PC-3 (cell line): ENCODE results near the gene RPL37A. TPM values are rescaled to one million over a fixed set of nuclear protein-coding genes. Genes with fewer than 3 reads are reported as not detected.

ENCODE experiments used
- ATAC-seq: fragments of 200-7000 bp; cut with Tn5 transposase; 2 replicates; pipeline ENCODE4 v1.9.1; 2020; ENCODE audit warnings: mild to moderate bottlenecking, moderate library complexity
- BruUV-seq: library from RNA; stranded (reverse); fragments of 400-500 nt; replicated peaks from 2 replicates; lab custom pipeline; 2021; lab: Mats Ljungman, UMichigan
- CTCF ChIA-PET: fragments of 300-600 bp; sonication (Branson Sonifier 250); formaldehyde crosslinking; loops from one replicate; lab custom pipeline; 2022; ENCODE audit warnings: antibody characterized with exemption; lab: Charles Lee
- POLR2A ChIA-PET: fragments of 300-600 bp; sonication (Branson Sonifier 250); formaldehyde crosslinking; loops from one replicate; lab custom pipeline; 2022; ENCODE audit warnings: antibody characterized with exemption; ENCODE audit not compliant: unreplicated experiment; lab: Charles Lee
- DNase-seq: peaks from one replicate; pipeline ENCODE4 v3.0.0-alpha.2; 2015
- H2AFZ ChIP-seq: fragments of 300-600 bp; sonication (generic); 2 replicates; pipeline ENCODE4 v1.6.0; 2016; ENCODE audit warnings: antibody characterized with exemption, low read length
- H3F3A ChIP-seq: fragments of 300-600 bp; sonication (generic); one replicate; pipeline ENCODE4 v1.6.0; 2017; ENCODE audit warnings: antibody characterized with exemption, low read length, control low read depth, mild to moderate bottlenecking; ENCODE audit not compliant: unreplicated experiment
- H3K27ac ChIP-seq: fragments of 300-600 bp; sonication (generic); 2 replicates; pipeline ENCODE4 v1.5.1; 2016; ENCODE audit warnings: mild to moderate bottlenecking, low read length
- H3K27me3 ChIP-seq: fragments of 300-600 bp; sonication (generic); 2 replicates; pipeline ENCODE4 v1.6.1; 2016; ENCODE audit warnings: low read length, mixed read lengths
- H3K36me3 ChIP-seq: fragments of 300-600 bp; sonication (generic); 2 replicates; pipeline ENCODE4 v1.6.1; 2016; ENCODE audit warnings: low read depth, mixed run types, low read length, mixed read lengths
- H3K4me1 ChIP-seq: fragments of 300-600 bp; sonication (generic); 2 replicates; pipeline ENCODE4 v1.5.1; 2016; ENCODE audit warnings: low read length; ENCODE audit not compliant: insufficient read depth
- H3K4me2 ChIP-seq: fragments of 300-600 bp; sonication (generic); 2 replicates; pipeline ENCODE4 v1.6.0; 2016; ENCODE audit warnings: low read length
- H3K4me3 ChIP-seq: fragments of 300-600 bp; sonication (generic); 2 replicates; pipeline ENCODE4 v1.5.1; 2016; ENCODE audit warnings: mild to moderate bottlenecking, low read length, mixed read lengths
- H3K79me2 ChIP-seq: fragments of 300-600 bp; sonication (generic); 2 replicates; pipeline ENCODE4 v1.6.1; 2017; ENCODE audit warnings: low read length, mixed read lengths
- H3K9ac ChIP-seq: fragments of 300-600 bp; sonication (generic); 2 replicates; pipeline ENCODE4 v1.6.0; 2016; ENCODE audit warnings: mild to moderate bottlenecking, low read length
- H3K9me2 ChIP-seq: fragments of 300-600 bp; sonication (generic); replicated peaks from 2 replicates; pipeline ENCODE4 v1.6.1; 2016; ENCODE audit warnings: mixed run types, low read length, mixed read lengths
- H3K9me3 ChIP-seq: fragments of 300-600 bp; sonication (generic); 2 replicates; pipeline ENCODE4 v1.6.1; 2016; ENCODE audit warnings: low read length, mixed read lengths
- H4K20me1 ChIP-seq: fragments of 300-600 bp; sonication (generic); 2 replicates; pipeline ENCODE4 v1.6.1; 2016; ENCODE audit warnings: low read length, mixed read lengths
- EZH2 ChIP-seq: fragments of 300-600 bp; sonication (generic); IDR thresholded peaks from one replicate; pipeline ENCODE4 v1.6.1; 2017; ENCODE audit warnings: antibody characterized with exemption, mild to moderate bottlenecking, low read length; ENCODE audit not compliant: unreplicated experiment
- EZH2phosphoT487 ChIP-seq: fragments of 300-600 bp; sonication (generic); IDR thresholded peaks from 2 replicates; pipeline ENCODE4 v1.6.1; 2018; ENCODE audit warnings: mild to moderate bottlenecking, antibody characterized with exemption, low read length, borderline replicate concordance
- intact Hi-C: fragments of 100-400 bp; cut with micrococcal nuclease; formaldehyde crosslinking; loops from 2 replicates; pipeline ENCODE4 v1.9.0; 2023
- total RNA-seq: library from RNA; depleted of rRNA; stranded (reverse); fragments of >200 nt; gene quantifications from 2 replicates; pipeline ENCODE4 v1.2.3, GENCODE V29; 2014
- TF ChIP-seq, protein P1 (sequence below): fragments of 300-600 bp; sonication (generic); conservative IDR thresholded peaks from 2 replicates; pipeline ENCODE4 v1.5.1; 2017; ENCODE audit warnings: antibody characterized with exemption, low read depth, mild to moderate bottlenecking, low read length

The RPL37A gene
- total RNA-seq, 1 experiment from 2014 or later, result 2,472 TPM

- Histone ChIP-seq H3K4me2 (peak overlapping the region; percentile 29; the same call in 1 of the 2 replicates), H3K9me3 (no peaks in the 10 kb centered on the region), H3K27ac (peak overlapping the region; percentile 60), H3K36me3 (no peaks in the 10 kb centered on the region), H3K9ac (peak overlapping the region; percentile 2; the same call in 1 of the 2 replicates), H3F3A (no peaks in the 10 kb centered on the region), H3K9me2 (no peaks in the 10 kb centered on the region), H2AFZ (no peak overlapping the region), H3K4me1 (peaks cover 15% of the 10 kb centered on the region), H4K20me1 (no peaks in the 10 kb centered on the region), H3K79me2 (no peaks in the 10 kb centered on the region), H3K4me3 (no peak overlapping the region), H3K27me3 (no peaks in the 10 kb centered on the region)
- POLR2A ChIA-PET, result interaction anchor here (0.9 kb wide), 1 partner anchor 20 kb away, joined by 3 read pairs; the partner anchor contains the start of gene RPL37A
- TF ChIP-seq EZH2 (no peak), EZH2phosphoT487 (no peak)
- TF ChIP-seq, protein P1, sequence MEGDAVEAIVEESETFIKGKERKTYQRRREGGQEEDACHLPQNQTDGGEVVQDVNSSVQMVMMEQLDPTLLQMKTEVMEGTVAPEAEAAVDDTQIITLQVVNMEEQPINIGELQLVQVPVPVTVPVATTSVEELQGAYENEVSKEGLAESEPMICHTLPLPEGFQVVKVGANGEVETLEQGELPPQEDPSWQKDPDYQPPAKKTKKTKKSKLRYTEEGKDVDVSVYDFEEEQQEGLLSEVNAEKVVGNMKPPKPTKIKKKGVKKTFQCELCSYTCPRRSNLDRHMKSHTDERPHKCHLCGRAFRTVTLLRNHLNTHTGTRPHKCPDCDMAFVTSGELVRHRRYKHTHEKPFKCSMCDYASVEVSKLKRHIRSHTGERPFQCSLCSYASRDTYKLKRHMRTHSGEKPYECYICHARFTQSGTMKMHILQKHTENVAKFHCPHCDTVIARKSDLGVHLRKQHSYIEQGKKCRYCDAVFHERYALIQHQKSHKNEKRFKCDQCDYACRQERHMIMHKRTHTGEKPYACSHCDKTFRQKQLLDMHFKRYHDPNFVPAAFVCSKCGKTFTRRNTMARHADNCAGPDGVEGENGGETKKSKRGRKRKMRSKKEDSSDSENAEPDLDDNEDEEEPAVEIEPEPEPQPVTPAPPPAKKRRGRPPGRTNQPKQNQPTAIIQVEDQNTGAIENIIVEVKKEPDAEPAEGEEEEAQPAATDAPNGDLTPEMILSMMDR, result no peak
- intact Hi-C loops, result no loop called here
- CTCF ChIA-PET, result no interaction called here
- BruUV-seq, result no TSS peak
- ATAC-seq (no peak; the same call in 1 of the 2 replicates), DNase-seq (no peak)
Observed at GRCh38 chr2:216478791-216479190, 19.9 kb upstream of the RPL37A start.

GRCh38 chr2:216480221-216480620, 18.4 kb upstream of the RPL37A start:
- no peak overlapping the region for H3K27ac ChIP-seq
- no peak overlapping the region for H3K9ac ChIP-seq
- H3F3A ChIP-seq, result no peaks in the 10 kb centered on the region
- intact Hi-C loops, result no loop called here
- POLR2A ChIA-PET, result no interaction called here
- H3K4me2 ChIP-seq, result no peak overlapping the region
- H3K79me2 ChIP-seq, result no peaks in the 10 kb centered on the region
- BruUV-seq, result no TSS peak
- no peak for DNase-seq
- no peaks in the 10 kb centered on the region for H3K27me3 ChIP-seq
- TF ChIP-seq EZH2 (no peak), EZH2phosphoT487 (no peak)
- TF ChIP-seq, protein P1, result no peak
- no peaks in the 10 kb centered on the region for H3K36me3 ChIP-seq
- no peak overlapping the region for H2AFZ ChIP-seq
- no peaks in the 10 kb centered on the region for H3K9me3 ChIP-seq
- H3K9me2 ChIP-seq, result no peaks in the 10 kb centered on the region
- no peak overlapping the region for H3K4me3 ChIP-seq
- H3K4me1 ChIP-seq, result peaks cover 15% of the 10 kb centered on the region
- CTCF ChIA-PET, result no interaction called here
- no peaks in the 10 kb centered on the region for H4K20me1 ChIP-seq
- ATAC-seq, result no peak

- H3K79me2 ChIP-seq, result no peaks in the 10 kb centered on the region
- no peaks in the 10 kb centered on the region for H3K9me2 ChIP-seq
- CTCF ChIA-PET, result no interaction called here
- DNase-seq (no peak), ATAC-seq (no peak)
- H3K36me3 ChIP-seq, result no peaks in the 10 kb centered on the region
- TF ChIP-seq EZH2phosphoT487 (no peak), EZH2 (no peak)
- TF ChIP-seq, protein P1, result no peak
- H3K4me1 ChIP-seq, result peaks cover 14% of the 10 kb centered on the region
- no peak overlapping the region for H3K4me3 ChIP-seq
- H3K27ac ChIP-seq, result no peak overlapping the region
- no peaks in the 10 kb centered on the region for H3K27me3 ChIP-seq
- H3K4me2 ChIP-seq, result no peak overlapping the region
- H3K9ac ChIP-seq, result no peak overlapping the region
- no peaks in the 10 kb centered on the region for H4K20me1 ChIP-seq
- intact Hi-C loops, result no loop called here
- no TSS peak for BruUV-seq
- H3F3A ChIP-seq, result no peaks in the 10 kb centered on the region
- H2AFZ ChIP-seq, result no peak overlapping the region
- POLR2A ChIA-PET, result interaction anchor here (0.7 kb wide), 1 partner anchor 9 kb away, joined by 4 read pairs; no protein-coding TSS in a partner anchor
- H3K9me3 ChIP-seq, result no peaks in the 10 kb centered on the region
Observed at GRCh38 chr2:216482640-216483039, 16.0 kb upstream of the RPL37A start.
